Ovary (tissue), 9 donors: ENCODE data around the gene TAGLN2. TPM values are rescaled to one million over a fixed set of nuclear protein-coding genes. Genes with fewer than 3 reads are reported as not detected.

Experiments
- DNase-seq, 5 donors: peaks; one replicate each; pipeline ENCODE4 v3.0.0-alpha.2; 2019 to 2020
- H3K27ac ChIP-seq, 2 donors: fragments of 200-600 bp; one replicate each; pipeline versions ENCODE4 v1.5.1 to v1.8.0; 2019 to 2022
- H3K27me3 ChIP-seq: fragments of 200-600 bp; one replicate; pipeline ENCODE4 v1.8.0; 2022
- H3K36me3 ChIP-seq: fragments of 200-600 bp; sonication (generic); one replicate; pipeline ENCODE4 v1.5.1; 2019
- H3K4me1 ChIP-seq: one replicate; pipeline ENCODE4 v1.8.1; 2013; ENCODE audit warnings: mild to moderate bottlenecking, moderate library complexity; ENCODE audit not compliant: insufficient read depth
- H3K4me3 ChIP-seq: fragments of 200-600 bp; sonication (generic); one replicate; pipeline ENCODE4 v1.5.1; 2017
- H3K9me3 ChIP-seq, 2 donors: fragments of 200-600 bp in 1 of 2; sonication (generic) in 1 of 2; one replicate each; pipeline versions ENCODE4 v1.5.1 to v1.8.1; 2013 to 2019; ENCODE audit warnings: mild to moderate bottlenecking in 1 of 2, moderate library complexity in 1 of 2
- EP300 ChIP-seq: sonication (generic); formaldehyde crosslinking; IDR thresholded peaks from one replicate; pipeline ENCODE4 v1.6.1; 2017; ENCODE audit warnings: antibody characterized with exemption
- POLR2A ChIP-seq: fragments of 450-650 bp; IDR thresholded peaks from one replicate; pipeline ENCODE4 v1.6.1; 2017; ENCODE audit warnings: antibody characterized with exemption, mild to moderate bottlenecking, moderate library complexity
- WGBS, 3 donors: extraction: QIAGEN DNeasy Blood & Tissue Kit in 1 of 3; methylation state at CpG; one replicate each; pipeline versions ENCODE4 v1.1.5 to v1.1.7; 2013 to 2017; 5-methylcytosine and 5-hydroxymethylcytosine counted together
- intact Hi-C, 4 donors: fragments of 100-400 bp; cut with DNase I; formaldehyde crosslinking; loops; one replicate each; pipeline versions ENCODE4 v1.11.0 to v1.15.1; 2022 to 2023
- polyA plus RNA-seq, 2 donors: library from polyadenylated mRNA; stranded (reverse); fragments of 200-250 nt in 1 of 2; fragments of 350-450 nt in 1 of 2; fragmentation: Illumina TruSeq in 1 of 2; extraction: RNeasy Lipid Tissue Mini Kit (QIAGEN cat#74804) in 1 of 2; gene quantifications; one replicate each; pipeline ENCODE4 v1.2.3, GENCODE V29; 2013 to 2014
- total RNA-seq, 7 donors: library from RNA; depleted of rRNA in 2 of 7; stranded (reverse); fragments of >200 nt in 2 of 7; fragmentation: NEBNext Ultra II Directional in 3 of 7; extraction: Animal tissue kit (Norgen Biotek cat#: 25700) in 3 of 7; gene quantifications; one replicate each; pipeline versions ENCODE4 v1.1.0 to v1.2.4, GENCODE V29; 2016 to 2023
- TF ChIP-seq, protein P1 (sequence below), 3 donors: fragments of 450-650 bp in 2 of 3; fragments of 200-600 bp in 1 of 3; IDR thresholded peaks; one replicate each; pipeline versions ENCODE4 v1.5.1 to v1.8.0; 2016 to 2022; ENCODE audit warnings: antibody characterized with exemption in 3 of 3, mild to moderate bottlenecking in 1 of 3
- donor health status: DM: no; HTN: no; CAD: no; lungs with moderate emphysema.
- donor health status: DM: no; HTN: no; CAD: no.
- donor health status: Bipolar disorder and iron deficiency.
- donor health status: DM: yes; HTN: yes; CAD: no.
- donor health status: DM: no; HTN: no; CAD: no.
- donor health status: DM: yes; HTN: yes; CAD: no.

The TAGLN2 gene
- total and polyA plus RNA-seq, 9 donors, result 81.8 to 266 (median 174) TPM

DNA sequence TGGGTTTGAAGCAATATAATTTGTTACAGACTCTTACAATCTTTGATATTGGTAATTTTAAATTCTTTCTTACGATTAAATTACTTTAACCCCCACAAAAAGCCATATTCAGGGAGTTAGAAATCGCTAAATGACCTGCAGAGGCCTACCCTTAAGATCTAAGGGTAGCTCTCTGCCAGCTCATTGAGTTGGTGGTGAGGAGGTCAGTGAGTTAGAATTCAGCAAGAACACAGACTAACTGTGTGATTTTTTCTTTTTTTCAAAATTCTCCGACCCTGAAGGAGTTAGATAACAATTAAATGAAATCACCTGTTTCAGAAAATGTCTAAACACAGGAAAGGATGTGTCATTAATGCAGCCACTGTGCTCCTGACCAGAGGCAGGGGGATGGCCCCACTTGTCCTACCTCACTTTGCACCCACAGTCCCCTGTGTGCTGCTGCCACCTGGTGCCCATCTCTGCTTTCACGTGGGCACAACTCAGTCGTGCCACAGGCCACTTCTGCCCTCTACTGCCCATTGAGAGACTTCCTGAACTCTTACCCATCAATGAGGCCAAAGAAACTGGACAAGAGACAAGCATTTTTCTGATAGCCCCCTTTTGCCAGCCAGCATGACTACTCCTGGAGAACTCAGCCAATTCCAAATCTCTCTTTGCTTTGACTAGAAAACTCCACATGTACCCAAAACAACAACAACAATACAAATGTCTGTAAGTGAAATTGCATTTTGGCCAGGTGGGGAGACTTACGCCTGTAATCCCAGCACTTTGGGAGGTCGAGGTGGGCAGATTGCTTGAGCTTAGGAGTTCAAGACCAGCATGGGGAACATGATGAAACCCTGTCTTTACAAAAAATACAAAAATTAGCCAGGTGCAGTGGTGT is 33.8 kb downstream of the TAGLN2 start:
- WGBS, 3 donors, result 33 to 46% (median 41%) methylated on average over 7 of the region's 7 CpGs
- TF ChIP-seq, protein P1, sequence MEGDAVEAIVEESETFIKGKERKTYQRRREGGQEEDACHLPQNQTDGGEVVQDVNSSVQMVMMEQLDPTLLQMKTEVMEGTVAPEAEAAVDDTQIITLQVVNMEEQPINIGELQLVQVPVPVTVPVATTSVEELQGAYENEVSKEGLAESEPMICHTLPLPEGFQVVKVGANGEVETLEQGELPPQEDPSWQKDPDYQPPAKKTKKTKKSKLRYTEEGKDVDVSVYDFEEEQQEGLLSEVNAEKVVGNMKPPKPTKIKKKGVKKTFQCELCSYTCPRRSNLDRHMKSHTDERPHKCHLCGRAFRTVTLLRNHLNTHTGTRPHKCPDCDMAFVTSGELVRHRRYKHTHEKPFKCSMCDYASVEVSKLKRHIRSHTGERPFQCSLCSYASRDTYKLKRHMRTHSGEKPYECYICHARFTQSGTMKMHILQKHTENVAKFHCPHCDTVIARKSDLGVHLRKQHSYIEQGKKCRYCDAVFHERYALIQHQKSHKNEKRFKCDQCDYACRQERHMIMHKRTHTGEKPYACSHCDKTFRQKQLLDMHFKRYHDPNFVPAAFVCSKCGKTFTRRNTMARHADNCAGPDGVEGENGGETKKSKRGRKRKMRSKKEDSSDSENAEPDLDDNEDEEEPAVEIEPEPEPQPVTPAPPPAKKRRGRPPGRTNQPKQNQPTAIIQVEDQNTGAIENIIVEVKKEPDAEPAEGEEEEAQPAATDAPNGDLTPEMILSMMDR (IDR thresholded peaks at IDR 0.05), result peak; percentile 89 to 96 (median 95)
- TF ChIP-seq POLR2A (no peak), EP300 (no peak)
- Histone ChIP-seq H3K27me3 (no peaks in the 10 kb centered on the region), H3K36me3 (no peaks in the 10 kb centered on the region), H3K4me3 (no peak overlapping the region), H3K4me1 (no peaks in the 10 kb centered on the region), H3K9me3 (no peaks in the 10 kb centered on the region), H3K27ac (no peak overlapping the region)
- DNase-seq, result peak; percentile 80 to 87 (median 86)
- intact Hi-C loops, result loop anchor here (2.0 to 5.0 kb wide), 3 partner anchors 93 to 109 kb away; partner anchors contain the start of gene DUSP23 (in 2 of the 4)

DNA sequence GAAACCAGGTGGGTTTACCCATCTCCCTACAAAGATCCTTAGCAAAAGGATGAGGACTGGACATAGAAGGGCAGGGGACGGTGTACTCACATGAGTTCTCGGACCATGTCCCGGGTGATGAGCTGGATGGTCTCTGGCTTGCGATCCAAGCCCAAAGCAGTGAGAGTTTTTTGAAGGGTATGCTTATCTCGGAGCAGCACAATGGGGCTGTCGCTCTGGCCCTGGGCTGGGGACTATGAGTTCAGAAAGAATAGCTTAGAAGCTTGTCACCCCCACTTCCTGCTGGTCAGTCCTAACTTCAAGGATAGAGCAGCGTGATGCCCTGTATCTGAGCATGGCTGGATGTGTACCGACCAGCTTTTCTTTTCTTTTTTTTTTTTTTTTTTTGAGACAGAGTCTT is 34.9 kb downstream of the TAGLN2 start:
- H3K27me3 ChIP-seq, result no peaks in the 10 kb centered on the region
- TF ChIP-seq, protein P1 (IDR thresholded peaks at IDR 0.05), result no peak
- TF ChIP-seq EP300, result no peak
- TF ChIP-seq POLR2A, result no peak
- intact Hi-C loops, result loop anchor here (2.0 to 5.0 kb wide), 3 partner anchors 92 to 108 kb away; partner anchors contain the start of gene DUSP23 (in 2 of the 4)
- WGBS, 3 donors, result 75 to 84% (median 82%) methylated on average over 8 of the region's 8 CpGs
- H3K4me3 ChIP-seq, result no peak overlapping the region
- no peaks in the 10 kb centered on the region for H3K36me3 ChIP-seq
- DNase-seq, result no peak
- H3K27ac ChIP-seq, result no peak overlapping the region
- no peaks in the 10 kb centered on the region for H3K9me3 ChIP-seq
- no peaks in the 10 kb centered on the region for H3K4me1 ChIP-seq

DNA sequence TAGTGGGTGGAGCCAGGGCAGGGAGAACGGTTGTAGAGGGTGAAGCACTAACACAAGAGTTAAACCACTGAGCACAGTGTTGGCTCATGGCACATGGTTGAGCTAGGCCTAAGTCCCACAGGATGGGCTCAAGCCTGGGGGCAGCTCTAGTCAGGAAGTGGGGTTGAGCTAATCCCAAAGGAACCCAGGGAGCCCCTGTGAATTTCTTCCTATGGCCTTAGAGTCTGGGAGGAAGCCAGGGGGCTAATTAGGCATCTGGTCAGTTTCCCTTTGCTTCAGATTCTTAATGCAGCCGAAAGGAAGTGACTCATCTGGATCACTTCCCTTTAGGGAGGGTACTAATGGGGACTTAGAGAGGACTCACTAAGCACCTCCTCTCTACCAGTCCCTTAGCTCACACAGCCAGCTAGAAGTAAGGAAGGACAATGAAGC is 35.5 kb downstream of the TAGLN2 start:
- Histone ChIP-seq H3K4me1 (no peaks in the 10 kb centered on the region), H3K9me3 (no peaks in the 10 kb centered on the region), H3K36me3 (no peaks in the 10 kb centered on the region), H3K27ac (no peak overlapping the region), H3K27me3 (no peaks in the 10 kb centered on the region), H3K4me3 (no peak overlapping the region)
- no peak for TF ChIP-seq EP300
- TF ChIP-seq, protein P1 (IDR thresholded peaks at IDR 0.05), result no peak
- no peak for TF ChIP-seq POLR2A
- no peak for DNase-seq
- intact Hi-C loops, result loop anchor here (2.0 to 5.0 kb wide), 4 partner anchors 88 to 108 kb away; partner anchors contain the start of genes DUSP23 (in 2 of the 4) and FCRL6 (in 1 of the 4)
- 28 to 45% (median 32%) methylated on average over 2 of the region's 2 CpGs for WGBS, 3 donors

DNA sequence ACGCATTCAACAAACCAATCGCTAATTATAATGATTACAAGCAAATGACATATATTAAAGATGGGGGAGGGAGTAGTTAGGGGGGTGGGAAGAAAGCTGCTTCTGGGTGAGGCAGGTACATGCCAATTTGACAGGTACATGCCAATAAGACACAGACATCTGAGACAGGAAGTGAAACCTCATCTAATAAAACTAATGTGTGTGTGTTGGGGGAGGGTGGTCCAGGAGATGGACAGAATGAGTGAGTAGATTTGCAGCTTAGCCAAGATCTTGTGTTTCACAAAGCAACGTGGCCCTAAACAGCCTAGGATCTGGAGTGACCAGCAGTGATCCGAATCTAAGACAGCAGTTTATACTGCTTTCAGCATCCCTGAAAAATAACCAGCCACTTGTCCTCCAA is 36.1 kb downstream of the TAGLN2 start:
- no peak for DNase-seq
- Histone ChIP-seq H3K4me1 (no peaks in the 10 kb centered on the region), H3K27ac (no peak overlapping the region), H3K36me3 (no peaks in the 10 kb centered on the region), H3K4me3 (no peak overlapping the region), H3K27me3 (no peaks in the 10 kb centered on the region), H3K9me3 (no peaks in the 10 kb centered on the region)
- TF ChIP-seq POLR2A, result no peak
- no peak for TF ChIP-seq EP300
- TF ChIP-seq, protein P1 (IDR thresholded peaks at IDR 0.05), result no peak
- 87 to 91% (median 91%) methylated on average over 4 of the region's 4 CpGs for WGBS, 3 donors
- intact Hi-C loops, result loop anchor here in 1 of 4 donors (5.0 kb wide), 1 partner anchor 87 kb away; the partner anchor contains the start of gene FCRL6
